NCI-H2171 (cell line): ENCODE measurements around the gene IL36A.

Source experiments
- DNase-seq: peaks from one replicate; lab custom pipeline; 2025; lab: John Stamatoyannopoulos, UW

The IL36A gene

DNA sequence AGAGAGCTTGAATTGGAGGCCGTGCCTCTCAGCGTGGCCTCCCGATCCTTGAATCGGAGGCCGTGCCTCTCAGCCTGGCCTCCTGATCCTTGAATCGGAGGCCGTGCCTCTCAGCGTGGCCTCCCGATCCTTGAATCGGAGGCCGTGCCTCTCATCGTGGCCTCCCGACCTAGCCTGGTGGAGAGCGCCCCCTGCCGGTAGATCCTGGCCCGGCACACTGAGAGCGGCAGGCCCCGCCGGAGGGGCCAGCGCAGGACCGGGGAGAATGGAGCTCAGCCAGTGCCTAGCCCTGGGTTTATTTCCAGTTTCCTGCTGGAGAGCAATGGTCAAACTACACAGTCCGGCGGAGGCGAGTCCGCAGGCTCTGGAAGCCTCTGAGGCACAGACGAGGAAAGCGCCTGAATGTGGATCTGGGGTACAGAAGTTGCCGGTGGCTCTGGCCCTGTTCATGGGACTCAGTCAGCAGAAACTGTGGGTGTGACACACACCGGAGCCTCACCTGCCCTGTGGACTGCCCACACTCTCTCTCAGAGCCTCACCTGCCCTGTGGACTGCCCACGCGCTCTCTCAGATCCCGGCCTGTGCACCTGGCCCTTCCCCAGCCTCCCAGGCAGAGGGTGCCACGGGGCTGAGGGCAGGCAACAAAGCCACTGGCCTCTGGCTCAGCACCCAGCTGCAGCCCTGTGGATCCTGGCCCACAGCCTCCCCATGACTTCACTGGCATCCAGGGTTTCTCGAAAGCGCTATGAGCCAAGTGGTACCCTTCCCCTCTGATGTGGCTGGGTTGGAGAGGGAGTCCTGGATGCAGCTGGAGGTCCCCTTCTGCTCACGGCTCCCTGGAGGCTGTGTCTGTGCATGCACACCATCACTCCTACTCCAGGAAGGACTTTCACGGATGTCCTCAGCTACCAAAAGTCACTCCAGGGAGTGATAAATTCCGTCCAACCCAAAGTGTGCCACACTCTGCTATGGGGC is 45.9 kb downstream of the IL36A start:
- no peak for DNase-seq

DNA sequence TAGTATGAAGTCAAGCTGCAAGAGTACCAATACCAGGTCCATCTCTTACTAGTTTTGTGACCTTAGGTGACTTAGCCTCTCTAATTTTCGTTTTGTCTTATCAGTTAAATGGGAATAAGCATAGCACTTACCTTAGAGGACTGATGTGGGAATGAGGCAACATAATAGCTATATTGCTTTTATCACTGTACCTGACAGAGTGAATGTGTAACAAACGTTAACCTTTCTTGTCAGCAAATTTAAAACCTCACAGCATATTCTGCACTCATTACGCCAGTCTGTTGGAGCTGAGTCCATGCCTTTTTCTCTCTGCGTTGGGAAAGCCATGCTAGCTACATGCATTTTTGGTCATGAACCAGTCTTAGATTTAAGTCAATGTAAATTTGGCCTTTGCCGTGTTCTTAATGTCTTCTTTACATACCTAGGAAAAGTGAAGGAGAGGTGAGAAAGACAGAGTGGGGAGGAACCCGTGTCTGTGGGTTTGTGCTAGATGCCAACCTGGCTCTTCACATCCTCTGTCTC is 47.2 kb downstream of the IL36A start, which contains the start of gene IL36B:
Gene IL36B (minus strand): TSS at position 472 of the 522 bp plus-strand sequence.
- DNase-seq, result no peak

DNA sequence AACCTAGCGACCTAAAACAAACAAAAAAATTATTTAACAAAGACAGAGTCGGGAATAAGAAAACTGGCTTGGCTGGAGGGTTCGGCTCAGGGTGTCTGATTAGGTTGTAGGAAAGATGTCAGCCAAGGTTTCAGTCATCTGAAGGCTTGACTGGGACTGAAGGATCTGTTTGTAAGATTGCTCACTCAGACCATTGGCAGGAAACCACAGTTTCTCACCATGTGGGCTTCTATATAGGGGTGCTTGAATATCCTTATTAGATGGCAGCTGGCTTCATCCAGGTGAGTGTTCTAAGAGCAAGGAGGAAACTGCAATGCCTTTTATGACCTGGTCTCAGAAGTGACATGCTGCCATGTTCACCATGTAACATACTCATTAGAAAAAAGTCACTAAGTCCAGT is 48.4 kb downstream of the IL36A start:
- DNase-seq, result no peak

DNA sequence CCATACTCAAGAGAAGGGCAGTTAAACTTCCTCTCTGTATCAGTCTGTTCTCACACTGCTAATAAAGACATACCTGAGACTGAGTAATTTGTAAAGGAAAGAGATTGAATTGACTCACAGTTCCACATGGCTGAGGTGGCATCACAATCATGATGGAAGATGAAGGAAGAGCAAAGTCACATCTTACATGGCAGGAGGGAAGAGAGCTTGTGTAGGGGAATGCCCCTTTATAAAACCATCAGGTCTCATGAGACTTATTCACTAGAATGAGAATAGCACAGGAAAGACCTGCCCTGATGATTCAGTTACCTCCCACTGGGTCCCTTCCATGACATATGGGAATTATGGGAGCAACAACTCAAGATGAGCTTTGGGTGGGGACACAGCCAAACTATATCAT is 48.8 kb downstream of the IL36A start:
- no peak for DNase-seq

DNA sequence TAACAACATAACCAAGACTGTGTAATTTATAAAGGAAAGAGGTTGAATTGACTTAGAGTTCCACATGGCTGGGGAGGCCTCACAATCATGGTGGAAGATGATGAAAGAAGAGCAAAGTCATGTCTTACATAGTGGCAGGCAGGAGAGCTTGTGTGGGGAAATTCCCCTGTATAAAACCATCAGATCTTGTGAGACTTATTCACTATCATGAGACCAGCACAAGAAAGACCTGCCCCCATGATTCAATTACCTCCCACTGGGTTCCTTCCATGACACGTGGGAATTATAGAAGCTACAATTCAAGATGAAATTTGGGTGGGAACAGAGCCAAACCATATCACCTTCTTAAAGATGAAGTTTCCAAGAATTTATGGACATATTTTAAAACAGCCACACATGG is 51.3 kb downstream of the IL36A start:
- DNase-seq, result no peak

DNA sequence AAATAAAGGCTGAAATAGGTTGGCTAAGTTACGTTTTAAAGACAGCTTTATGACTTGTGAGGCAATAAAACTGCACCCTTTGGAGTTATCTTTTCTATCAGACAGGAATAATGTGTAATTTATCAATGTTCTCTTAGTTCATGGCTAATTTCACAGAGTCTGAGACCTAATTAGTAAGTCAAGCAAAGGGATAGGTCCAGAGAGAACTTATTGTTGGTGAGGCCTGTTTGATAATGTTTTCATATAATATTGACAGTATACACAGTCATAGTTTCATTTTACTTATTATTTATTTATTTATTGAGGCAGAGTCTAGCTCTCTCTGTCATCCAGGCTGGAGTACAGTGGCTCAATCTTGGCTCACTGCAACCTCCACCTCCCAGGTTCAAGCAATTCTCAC is 51.9 kb downstream of the IL36A start:
- DNase-seq, result no peak
